COR-L47 (cell line): Measurements from ENCODE around the gene THAP8.
A peak's percentile ranks its signal among the peaks of the same experiment; 100 is the strongest.
"Not testable (repeated sequence)": the region's sequence is repeated elsewhere in the genome, so short reads cannot be mapped to it uniquely, and the experiment has no call there.

Experiments used
- DNase-seq: peaks from one replicate; lab custom pipeline; 2025; lab: John Stamatoyannopoulos, UW

Gene THAP8

DNA sequence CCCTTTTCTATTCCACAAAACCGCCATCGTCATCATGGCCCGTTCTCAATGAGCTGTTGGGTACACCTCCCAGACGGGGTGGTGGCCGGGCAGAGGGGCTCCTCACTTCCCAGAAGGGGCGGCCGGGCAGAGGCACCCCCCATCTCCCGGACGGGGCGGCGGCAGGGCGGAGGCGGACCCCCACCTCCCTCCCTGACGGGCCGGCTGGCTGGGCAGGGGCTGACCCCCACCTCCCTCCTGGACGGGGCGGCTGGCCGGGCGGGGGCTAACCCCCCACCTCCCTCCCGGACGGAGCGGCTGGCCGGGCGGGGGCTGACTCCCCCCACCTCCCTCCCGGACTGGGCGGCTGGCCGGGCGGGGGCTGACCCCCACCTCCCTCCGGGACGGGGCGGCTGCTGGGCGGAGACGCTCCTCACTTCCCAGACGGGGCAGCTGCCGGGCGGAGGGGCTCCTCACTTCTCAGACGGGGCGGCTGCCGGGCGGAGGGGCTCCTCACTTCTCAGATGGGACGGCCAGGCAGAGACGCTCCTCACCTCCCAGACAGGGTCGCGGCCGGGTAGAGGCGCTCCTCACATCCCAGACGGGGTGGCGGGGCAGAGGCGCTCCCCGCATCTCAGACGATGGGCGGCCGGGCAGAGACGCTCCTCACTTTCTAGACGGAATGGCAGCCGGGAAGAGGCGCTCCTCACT, 14.9 kb upstream of the THAP8 start:
- not testable (repeated sequence) for DNase-seq

DNA sequence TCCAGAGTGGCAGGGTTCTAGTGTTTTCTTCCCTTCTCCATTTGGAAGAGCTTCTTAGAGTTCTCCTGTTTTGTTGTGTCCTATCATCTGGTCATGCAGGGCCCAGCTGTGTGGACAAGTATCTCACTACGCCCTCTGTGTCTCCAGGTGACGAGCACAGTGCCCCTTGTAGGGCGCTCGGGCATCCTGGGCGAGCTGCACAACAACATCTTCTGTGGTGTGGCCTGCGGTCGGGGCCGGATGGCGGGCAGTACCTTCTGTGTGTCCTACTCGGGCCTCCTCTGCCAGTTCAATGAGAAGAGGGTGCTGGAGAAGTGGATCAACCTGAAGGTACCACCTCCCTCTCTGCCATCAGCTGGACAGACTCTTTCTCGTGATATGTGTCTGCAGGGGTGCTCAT, 13.6 kb upstream of the THAP8 start:
- no peak for DNase-seq

DNA sequence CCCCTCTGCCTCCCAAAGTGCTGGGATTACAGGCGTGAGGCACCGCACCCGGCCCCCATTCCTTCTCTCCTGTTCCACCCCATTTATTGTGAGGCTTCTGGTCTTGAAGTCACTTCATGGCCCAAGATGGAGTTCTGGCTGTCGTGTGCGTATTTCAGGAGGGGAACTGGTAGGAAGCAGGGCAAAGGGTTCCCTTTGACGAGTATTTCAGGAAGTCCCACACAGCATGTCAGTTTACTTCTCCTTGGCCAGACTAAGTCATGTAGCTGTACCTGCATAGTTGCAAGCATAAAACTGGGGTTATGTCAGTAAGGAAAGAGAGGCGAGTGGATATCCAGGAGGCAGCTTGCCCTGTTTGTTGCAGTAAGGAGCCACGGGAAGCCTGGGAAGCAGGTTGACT, 10.7 kb upstream of the THAP8 start:
- no peak for DNase-seq

DNA sequence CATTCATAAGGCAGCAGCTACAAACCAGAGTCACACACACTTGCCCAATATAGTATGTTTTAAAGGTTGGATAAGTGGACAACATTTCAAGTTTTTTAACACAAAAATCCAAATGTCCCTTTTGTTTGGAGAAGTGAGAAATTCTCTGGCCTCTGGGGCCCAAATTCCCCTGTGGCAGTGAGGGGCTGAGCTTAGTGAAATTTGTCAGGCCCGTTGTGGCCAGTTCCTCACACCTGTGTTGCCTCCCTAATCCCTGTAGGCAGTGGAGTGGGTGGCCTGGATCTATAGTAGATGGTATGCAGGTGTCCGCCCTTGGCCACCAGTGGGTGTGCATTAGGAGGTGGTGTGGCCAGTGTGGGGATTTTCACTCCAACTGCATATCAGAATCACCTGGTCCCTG, 7.3 kb upstream of the THAP8 start:
- no peak for DNase-seq

DNA sequence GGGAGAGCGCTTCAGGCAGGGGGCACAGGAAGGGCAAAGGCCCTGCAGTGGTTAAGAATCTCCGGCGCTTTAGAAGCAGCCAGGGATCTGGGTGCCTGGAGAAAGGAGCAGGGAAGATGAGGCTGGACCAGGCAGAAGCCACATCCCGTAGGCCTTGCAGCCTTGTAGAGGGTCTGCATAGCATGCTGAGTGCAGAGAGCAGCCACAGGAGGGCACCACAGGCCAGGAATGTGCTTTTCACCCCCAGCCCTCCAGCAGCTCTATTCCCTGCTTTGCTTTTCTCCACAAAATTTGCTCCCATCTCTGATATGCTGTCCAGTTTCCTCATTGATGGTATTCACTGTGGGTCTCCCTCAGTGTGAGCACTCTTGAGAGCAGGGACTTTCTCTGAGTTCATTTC, 6.3 kb upstream of the THAP8 start:
- DNase-seq, result no peak

DNA sequence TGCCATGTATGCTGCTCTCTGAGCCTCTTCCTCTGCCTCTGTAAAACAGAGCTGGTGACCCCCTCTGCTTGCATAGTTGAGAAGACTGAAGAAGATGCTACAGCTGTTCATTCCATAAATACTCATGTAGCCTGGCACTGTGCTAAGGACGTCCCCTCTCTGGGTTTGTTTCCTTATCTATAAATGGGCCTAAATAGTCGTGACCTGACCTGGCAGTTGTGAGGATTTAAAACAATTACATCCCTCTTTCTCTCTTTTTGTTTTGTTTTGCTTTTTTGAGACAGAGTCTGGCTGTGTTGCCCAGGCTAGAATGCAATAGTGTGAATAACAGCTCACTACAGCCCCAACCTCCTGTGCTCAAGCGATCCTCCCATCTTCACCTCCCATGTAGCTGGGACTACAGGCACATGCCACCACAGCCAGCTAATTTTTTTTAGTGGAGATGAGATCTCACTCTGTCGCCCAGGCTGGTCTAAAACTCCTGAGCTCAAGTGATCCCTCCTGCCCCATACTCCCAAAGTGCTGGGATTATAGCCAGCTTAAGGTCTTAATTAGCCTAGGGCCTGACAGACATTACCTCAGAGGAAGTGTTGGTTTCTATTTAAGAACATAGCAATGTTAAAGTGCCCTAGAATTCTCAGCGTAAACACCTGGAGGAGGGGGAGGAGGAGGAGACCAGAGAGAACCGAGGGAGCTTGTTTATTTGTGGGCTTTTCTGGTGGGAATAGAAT, 5.3 kb upstream of the THAP8 start:
- no peak for DNase-seq

DNA sequence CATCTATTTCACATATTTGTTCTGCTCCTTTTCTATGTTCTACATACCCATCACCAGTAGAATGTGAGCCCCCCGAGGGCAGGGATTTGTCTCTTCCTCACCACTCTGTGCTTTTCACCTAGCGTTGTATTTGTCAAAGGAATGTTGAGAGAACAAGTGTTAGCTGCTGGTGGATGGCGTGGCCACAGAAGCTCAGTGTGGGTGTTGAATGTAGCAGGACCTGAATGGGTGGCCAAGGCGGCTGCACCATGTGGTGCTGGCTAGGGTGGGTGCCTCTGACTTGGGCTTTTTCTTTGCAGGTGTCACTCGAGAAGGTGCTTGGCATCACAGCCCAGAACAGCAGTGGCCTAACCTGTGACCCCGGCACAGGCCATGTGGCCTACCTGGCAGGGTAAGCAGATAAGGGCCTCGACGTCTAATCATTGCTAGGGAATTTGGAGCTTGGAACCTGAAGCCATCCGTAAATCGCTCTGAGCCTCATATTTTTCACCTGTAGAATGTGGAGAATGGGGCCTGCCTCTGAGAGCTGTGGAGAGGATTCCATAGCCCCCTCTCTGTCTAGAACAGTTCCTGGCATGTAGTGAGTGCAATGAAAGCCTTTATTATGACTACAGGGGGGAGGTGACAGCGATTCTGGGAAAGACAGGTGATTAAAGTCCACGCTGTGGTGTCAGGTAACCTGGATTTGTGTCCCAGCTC, 4.5 kb upstream of the THAP8 start:
- no peak for DNase-seq

DNA sequence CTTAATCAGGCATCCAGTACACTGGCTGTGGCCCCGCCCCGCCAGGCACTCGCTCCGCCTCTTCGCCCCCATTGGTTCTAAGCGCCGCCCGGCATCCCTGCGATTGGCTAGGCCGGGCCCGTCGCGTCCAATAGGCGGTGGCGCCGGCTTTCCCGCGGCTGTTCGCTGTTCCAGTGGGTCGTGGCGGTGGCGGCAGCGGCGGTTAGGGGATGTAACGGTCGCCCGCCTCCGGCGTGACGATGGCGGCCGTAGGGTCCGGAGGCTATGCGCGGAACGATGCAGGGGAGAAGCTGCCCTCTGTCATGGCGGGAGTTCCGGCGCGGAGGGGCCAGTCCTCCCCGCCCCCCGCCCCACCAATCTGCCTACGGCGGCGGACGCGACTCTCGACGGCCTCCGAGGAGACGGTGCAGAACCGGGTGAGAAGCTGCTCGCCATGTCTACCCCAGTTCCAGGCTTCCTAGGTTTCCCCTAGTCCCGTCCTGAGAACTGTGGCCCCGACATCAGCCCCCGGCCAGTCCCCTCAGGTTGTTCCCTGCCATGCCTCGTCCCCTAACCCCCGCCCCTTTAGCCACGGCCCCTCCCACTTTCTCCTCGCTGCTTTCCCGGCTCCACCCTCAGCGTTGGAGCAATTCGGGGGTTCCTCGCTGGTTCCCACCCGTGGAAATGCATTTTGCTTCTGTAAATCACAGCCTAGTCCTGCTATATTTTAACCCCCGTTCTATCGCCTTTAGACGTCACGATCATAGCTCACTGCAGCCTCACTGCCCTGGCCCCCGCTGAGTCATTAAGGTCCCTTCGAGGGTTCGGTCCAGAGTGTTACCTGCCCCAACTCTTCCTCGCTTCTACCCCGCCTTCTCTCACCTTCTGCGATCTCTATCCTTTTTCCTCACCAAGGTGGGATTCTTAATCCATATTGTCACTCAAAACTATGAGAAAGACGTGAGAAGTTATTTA, 925 bp upstream of the THAP8 start, which contains the start of gene WDR62:
TSS of gene WDR62 (plus strand) at position 165 of the 954 bp plus-strand sequence. CDS start at position 240, 75 bp downstream.
- peak; percentile 98 for DNase-seq

DNA sequence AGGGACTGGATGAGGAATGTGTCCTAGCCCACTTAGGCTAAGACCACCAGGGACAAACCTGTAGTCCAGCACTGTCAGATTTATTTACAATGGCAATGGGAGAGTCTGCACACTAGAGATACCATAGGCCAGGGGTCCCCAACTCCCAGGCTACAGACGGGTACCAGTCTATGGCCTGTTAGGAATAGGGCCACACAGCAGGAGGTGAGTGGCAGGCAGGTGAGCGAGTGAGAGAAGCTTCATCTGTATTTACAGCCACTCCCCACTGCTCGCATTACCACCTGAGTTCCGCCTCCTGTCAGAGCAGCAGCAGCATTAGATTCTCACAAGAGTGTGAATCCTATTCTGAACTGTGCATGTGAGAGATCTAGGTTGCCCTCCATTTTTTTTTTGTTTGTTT, 2.4 kb downstream of the THAP8 start:
- DNase-seq, result peak; percentile 19

DNA sequence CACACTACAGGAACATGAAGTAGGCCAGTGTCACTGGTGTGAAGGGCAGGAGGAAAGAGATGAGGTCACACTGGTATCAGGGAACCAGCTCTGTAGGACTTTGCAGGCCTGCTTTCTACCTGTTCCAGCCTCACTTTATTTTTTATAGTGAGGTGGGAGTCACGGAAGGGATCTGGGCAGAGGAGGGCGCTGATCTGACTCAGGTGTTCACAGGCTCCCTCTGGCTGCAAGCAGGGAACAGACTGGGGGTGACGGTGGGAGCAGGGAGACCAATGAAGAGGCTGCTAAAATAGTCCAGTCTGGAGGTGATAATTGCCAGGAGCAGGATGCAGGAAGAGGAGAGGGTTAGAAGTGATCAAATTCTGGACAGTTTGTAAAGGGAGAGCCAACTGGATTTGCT, 2.8 kb downstream of the THAP8 start:
- DNase-seq, result peak; percentile 59

DNA sequence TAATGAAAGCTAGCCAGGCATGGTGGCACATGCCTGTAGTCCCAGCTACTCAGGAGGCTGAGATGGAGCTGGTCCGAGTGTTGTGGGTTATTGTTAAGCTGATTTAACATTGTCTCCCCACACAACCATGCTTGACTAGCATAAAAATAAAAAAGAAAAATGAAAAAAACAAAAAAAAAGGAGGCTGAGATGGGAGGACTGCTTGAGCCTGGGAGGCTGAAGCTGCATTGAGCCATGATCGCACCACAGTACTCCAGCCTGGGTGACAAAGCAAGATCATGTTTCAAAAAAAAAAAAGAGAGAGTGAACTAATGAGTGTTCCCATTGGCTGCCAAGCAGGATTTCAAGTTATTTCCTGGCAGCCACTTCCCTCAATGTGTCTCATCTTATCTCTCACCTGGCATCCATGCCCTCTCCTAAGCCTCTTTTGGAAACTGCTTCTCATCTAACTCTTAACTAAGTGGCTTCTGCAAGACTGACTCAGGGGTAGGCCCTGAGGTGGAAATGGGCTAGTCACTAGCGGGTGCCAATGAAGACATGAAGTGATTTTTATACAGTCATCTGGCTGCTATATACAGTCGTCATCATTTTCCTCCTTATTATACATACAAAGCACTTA, 4.9 kb downstream of the THAP8 start:
- no peak for DNase-seq

DNA sequence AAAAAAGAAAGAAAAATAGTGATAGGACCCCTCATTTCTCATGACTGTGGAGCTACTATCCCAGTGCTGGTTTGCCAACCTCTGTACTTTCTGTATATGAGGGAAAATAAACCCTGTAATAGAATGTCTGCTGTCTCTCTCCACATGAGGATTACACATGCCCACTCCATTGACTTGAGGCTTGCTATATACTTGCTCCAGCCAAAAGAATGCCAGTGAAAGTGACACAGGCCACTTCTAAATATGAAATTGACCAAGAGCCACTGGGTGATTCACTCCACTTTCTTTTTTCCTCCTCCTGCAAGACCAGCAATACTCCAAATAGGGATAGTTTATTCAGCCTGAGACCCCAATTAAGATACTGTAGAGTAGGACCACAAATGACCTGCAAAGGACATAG, 6.2 kb downstream of the THAP8 start:
- no peak for DNase-seq

DNA sequence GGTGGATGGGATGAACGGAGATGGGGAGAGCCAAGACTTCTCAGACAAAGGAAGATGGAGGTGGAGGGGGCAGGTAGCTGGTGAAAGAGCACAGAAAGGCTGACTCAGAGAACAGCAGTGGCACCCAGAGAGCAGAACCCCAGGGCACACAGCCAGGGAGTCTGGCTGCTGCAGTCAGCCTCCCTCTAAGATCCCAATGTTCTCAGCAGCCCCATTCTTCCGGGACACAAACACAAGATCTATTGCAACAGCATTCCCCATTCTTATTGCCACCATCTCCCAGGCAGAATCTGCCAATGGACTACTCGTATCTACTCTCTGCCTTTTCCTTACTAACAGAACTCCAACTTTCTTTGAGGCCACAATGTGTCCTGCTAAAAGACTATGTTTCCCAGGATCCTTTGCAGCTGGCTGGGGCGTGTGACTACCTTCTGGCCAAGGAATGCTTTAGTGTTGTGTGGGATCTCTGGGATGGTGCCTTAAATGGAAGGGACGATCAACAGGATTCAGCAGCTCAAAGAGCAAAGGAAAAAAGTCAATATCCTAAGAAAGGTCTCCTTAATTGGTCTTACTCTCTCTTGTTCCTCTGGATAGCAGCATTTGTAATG, 7.5 kb downstream of the THAP8 start:
- no peak for DNase-seq

DNA sequence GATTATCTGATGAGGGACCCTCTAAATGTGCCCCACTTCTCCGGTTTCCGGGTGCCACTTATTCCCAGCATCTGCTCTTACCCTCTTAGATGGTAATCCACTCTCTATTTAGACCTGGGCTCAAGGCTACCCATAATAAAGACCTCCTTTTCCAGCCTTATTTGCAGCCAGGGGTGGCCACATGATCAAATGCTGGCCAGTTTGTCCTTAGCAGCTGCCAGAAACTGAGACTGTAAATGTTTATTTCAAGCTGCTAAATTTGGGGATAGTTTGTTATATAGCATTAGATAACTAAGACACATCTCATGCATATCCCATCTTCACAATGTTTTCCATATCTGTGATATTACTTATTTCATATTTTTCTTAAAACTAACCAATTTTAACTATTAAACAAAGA, 10.1 kb downstream of the THAP8 start:
- no peak for DNase-seq

DNA sequence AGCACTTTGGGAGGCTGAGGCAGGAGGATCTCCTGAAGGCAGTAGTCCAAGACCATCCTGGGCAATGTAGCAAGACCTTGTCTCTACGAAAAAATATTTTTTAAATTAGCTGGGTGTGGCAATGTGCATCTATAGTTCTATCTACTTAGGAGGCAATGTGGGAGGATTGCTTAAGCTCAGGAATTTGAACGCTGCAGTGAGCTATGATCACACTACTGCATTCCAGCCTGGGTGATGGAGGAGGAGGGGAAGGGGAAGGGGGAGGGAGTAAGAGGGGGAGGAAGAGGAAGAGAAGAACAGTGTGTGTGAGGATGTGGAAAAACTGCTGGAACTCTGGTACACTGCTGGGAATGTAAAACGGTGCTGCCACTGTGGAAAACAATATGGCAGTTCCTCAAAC, 12.3 kb downstream of the THAP8 start:
- DNase-seq, result no peak

DNA sequence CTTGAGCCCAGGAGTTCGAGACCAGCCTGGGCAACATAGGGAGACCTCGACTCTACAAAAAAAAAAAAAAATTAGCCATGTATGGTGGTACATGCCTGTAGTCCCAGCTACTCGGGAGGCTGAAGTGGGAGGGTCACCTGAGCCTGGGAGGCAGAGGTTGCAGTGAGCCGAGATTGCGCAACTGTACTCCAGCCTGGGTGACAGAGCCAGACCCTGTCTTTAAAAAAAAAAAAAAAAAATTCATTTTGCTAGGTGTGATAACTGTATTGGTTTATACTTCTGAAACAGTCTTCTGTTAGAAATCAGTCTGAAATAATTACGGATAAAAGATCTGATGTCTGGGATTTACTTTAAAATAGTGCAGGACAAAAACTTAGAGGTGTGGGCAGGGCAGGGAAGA, 13.0 kb downstream of the THAP8 start:
- DNase-seq, result not testable (repeated sequence)

DNA sequence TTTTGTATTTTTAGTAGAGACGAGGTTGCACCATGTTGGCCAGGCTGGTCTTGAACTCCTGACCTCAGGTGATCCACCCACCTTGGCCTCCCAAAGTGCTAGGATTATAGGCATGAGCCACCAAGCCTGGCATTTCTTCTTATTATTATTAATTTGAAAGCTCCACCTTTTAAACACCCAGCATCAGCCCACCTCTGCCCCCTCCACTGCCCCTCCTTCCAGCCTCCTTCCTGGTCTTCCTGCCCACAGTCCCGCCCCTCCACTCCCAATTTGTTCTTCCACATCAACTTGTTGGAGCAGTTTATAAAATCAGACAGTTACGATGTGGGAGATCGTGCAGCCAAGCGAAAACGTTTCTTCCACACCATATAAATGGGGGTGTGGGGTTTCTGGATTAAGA, 13.6 kb downstream of the THAP8 start:
- no peak for DNase-seq

DNA sequence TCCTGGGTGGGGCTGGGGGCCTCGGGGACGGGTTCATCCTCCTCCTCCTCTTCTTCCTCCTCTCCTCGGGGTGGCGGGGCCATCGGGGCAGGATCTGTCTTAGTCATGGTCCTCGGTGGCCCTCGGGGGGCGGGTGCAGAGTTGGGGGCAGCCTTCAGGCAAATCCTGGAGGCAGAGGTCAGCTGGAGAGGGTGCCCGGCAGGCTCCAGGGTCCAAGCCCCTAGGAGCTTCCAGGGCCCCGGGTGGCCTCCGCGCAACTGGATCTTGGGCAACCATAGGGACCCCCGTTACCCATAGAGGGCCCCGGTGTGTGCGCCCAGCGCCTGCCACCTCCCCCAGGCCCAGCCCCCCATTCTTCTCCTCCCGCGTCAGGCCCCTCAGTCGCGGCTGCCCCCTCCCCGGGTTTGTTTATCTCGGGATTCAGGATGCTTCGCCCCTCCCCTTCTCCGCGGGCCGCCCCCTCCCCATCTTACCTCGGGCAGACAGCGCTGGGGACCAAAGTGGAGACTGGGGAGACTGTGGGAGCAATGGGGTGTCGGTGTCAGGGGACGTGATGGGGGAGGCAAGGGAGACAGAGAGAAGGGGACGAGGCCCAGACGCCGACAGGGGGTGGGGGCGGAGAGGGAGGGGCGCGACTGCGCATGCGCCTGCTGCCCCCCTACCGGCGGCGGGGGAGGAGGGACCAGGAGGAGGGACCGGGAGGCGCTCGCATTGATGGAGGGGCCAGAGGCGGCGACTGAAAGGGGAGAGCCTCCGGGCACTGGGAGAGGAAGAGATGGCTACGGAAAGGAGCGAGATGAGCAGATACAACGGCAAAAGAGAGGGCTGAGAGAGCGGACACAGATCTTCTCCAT, 21.6 kb downstream of the THAP8 start, which contains the start of gene CLIP3:
TSS of gene CLIP3 (minus strand) at position 623 of the 854 bp plus-strand sequence. CDS start at position 107, 516 bp downstream.
- DNase-seq, result peak; percentile 63

DNA sequence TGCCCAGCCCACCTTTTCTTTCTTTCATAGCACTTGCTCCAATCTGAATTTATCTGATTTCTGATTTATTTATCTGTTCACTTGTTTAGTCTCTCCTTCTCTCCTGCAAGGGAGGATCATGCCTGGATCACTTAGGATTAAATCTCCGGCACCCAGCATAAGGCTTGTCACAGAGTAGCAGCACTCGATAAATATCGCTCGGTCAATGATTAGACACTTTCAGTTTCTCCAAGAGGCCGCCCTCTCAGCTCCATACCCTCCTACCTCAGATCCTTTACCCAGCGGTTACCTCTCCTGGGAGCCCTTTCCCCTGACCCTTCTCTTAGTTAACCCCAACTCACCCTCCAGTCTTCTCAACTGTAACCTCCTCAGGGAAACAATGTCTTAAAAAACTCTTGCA, 22.8 kb downstream of the THAP8 start:
- no peak for DNase-seq
